ENCODE data around the gene TBCC. TPM values are rescaled to one million over a fixed set of nuclear protein-coding genes. Genes with fewer than 3 reads are reported as not detected.
A peak's percentile ranks its signal among the peaks of the same experiment; 100 is the strongest.

Gene TBCC
- 23.4 TPM for total RNA-seq (ENCODE audit: unreplicated experiment)
- long read RNA-seq, transcript TBCC-201 (1 exons, 1,616 nt): major isoform, 33 of 33 reads
- long read RNA-seq, partial matches to known transcripts: 0 of 33 reads
- long read RNA-seq, other reads (novel, unspliced or antisense): 0 of 33 reads

- Mint-ChIP-seq H3K4me1 (ENCODE audit: unreplicated experiment) (peaks cover 22% of the 10 kb centered on the region), H3K9me3 (ENCODE audit: unreplicated experiment) (no peaks in the 10 kb centered on the region), H3K4me3 (ENCODE audit: unreplicated experiment) (peak within 1 kb of the TSS; percentile 100), H3K36me3 (ENCODE audit: low read depth, unreplicated experiment) (peaks cover 4% of the 10 kb centered on the region), H3K27ac (ENCODE audit: unreplicated experiment) (peak within 1 kb of the TSS; percentile 100), H3K27me3 (ENCODE audit: unreplicated experiment) (peaks cover 11% of the 10 kb centered on the region)
- peak; percentile 88 for DNase-seq (ENCODE audit: low spot score)
- no peak for TF ChIP-seq CTCF (IDR thresholded peaks at IDR 0.05; ENCODE audit: unreplicated experiment)
These were observed at the start of gene TBCC for GRCh38 chr6:42745640-42746462. Gene TBCC, minus strand, starts transcription at chr6:42746103. Its CDS starts 30 bp downstream, at chr6:42746073.

- no peaks in the 10 kb centered on the region for H3K9me3 Mint-ChIP-seq (ENCODE audit: unreplicated experiment)
- DNase-seq (ENCODE audit: low spot score): no peak
- no peak overlapping the region for H3K4me3 Mint-ChIP-seq (ENCODE audit: unreplicated experiment)
- no peaks in the 10 kb centered on the region for H3K36me3 Mint-ChIP-seq (ENCODE audit: low read depth, unreplicated experiment)
- no peak overlapping the region for H3K27ac Mint-ChIP-seq (ENCODE audit: unreplicated experiment)
- H3K4me1 Mint-ChIP-seq (ENCODE audit: unreplicated experiment): no peaks in the 10 kb centered on the region
- TF ChIP-seq CTCF (IDR thresholded peaks at IDR 0.05; ENCODE audit: unreplicated experiment): no peak
- no peaks in the 10 kb centered on the region for H3K27me3 Mint-ChIP-seq (ENCODE audit: unreplicated experiment)
These were observed 49.7 kb upstream of the TBCC start for GRCh38 chr6:42795651-42796050.

- Mint-ChIP-seq H3K9me3 (ENCODE audit: unreplicated experiment) (no peaks in the 10 kb centered on the region), H3K27ac (ENCODE audit: unreplicated experiment) (no peak overlapping the region), H3K27me3 (ENCODE audit: unreplicated experiment) (no peaks in the 10 kb centered on the region), H3K4me1 (ENCODE audit: unreplicated experiment) (peaks cover 6% of the 10 kb centered on the region), H3K4me3 (ENCODE audit: unreplicated experiment) (no peak overlapping the region), H3K36me3 (ENCODE audit: low read depth, unreplicated experiment) (no peaks in the 10 kb centered on the region)
- no peak for TF ChIP-seq CTCF (IDR thresholded peaks at IDR 0.05; ENCODE audit: unreplicated experiment)
- no peak for DNase-seq (ENCODE audit: low spot score)
These were observed 45.9 kb upstream of the TBCC start for GRCh38 chr6:42791706-42792320.

- H3K27ac Mint-ChIP-seq (ENCODE audit: unreplicated experiment): no peak overlapping the region
These were observed 44.8 kb upstream of the TBCC start for GRCh38 chr6:42790549-42791181.

More at GRCh38 chr6:42790549-42791181, 44.8 kb upstream of the TBCC start:
- H3K27me3 Mint-ChIP-seq (ENCODE audit: unreplicated experiment): no peaks in the 10 kb centered on the region
- no peak for DNase-seq (ENCODE audit: low spot score)
- TF ChIP-seq CTCF (IDR thresholded peaks at IDR 0.05; ENCODE audit: unreplicated experiment): no peak
- no peaks in the 10 kb centered on the region for H3K36me3 Mint-ChIP-seq (ENCODE audit: low read depth, unreplicated experiment)
- no peaks in the 10 kb centered on the region for H3K9me3 Mint-ChIP-seq (ENCODE audit: unreplicated experiment)
- peaks cover 6% of the 10 kb centered on the region for H3K4me1 Mint-ChIP-seq (ENCODE audit: unreplicated experiment)
- no peak overlapping the region for H3K4me3 Mint-ChIP-seq (ENCODE audit: unreplicated experiment)
